CD8-positive, alpha-beta memory T cell (primary cell): ENCODE measurements around the gene CAPZB. TPM values are rescaled to one million over a fixed set of nuclear protein-coding genes. Genes with fewer than 3 reads are reported as not detected.

Experiments used
- CTCF ChIA-PET: fragments of 350-600 bp; sonication (Branson Sonifier 250); formaldehyde crosslinking; loops from one replicate; lab custom pipeline; 2021; ENCODE audit warnings: antibody characterized with exemption; lab: Charles Lee
- POLR2A ChIA-PET: fragments of 350-600 bp; sonication (Branson Sonifier 250); formaldehyde crosslinking; loops from one replicate; lab custom pipeline; 2021; ENCODE audit warnings: antibody characterized with exemption; lab: Charles Lee
- DNase-seq, 5 donors: peaks; one replicate each; pipeline versions ENCODE4 v3.0.0 to v3.0.0-alpha.2; 2020 to 2022; ENCODE audit warnings: mixed read lengths in 1 of 5
- H3K27ac ChIP-seq: one replicate; pipeline ENCODE4 v1.7.0; 2013; ENCODE audit warnings: low read depth, mild to moderate bottlenecking, low read length, moderate library complexity
- H3K27me3 ChIP-seq: 2 replicates; pipeline ENCODE4 v1.7.0; 2013; ENCODE audit warnings: low read length, mild to moderate bottlenecking; ENCODE audit not compliant: insufficient read depth, poor library complexity, severe bottlenecking
- H3K36me3 ChIP-seq: 2 replicates; pipeline ENCODE4 v1.7.0; 2013; ENCODE audit warnings: mild to moderate bottlenecking, low read length, moderate library complexity; ENCODE audit not compliant: insufficient read depth
- H3K4me1 ChIP-seq: 2 replicates; pipeline ENCODE4 v1.7.0; 2013; ENCODE audit warnings: mild to moderate bottlenecking, low read length, moderate library complexity; ENCODE audit not compliant: insufficient read depth
- H3K4me3 ChIP-seq: 2 replicates; pipeline ENCODE4 v1.7.0; 2013; ENCODE audit warnings: mild to moderate bottlenecking, low read length
- H3K9me3 ChIP-seq: 2 replicates; pipeline ENCODE4 v1.7.0; 2013; ENCODE audit warnings: mild to moderate bottlenecking, low read length
- H3K27ac Mint-ChIP-seq, 8 donors: one replicate each; pipeline ENCODE4 v1.8.0; 2020 to 2021; ENCODE audit warnings: mixed read lengths in 8 of 8, mild to moderate bottlenecking in 6 of 8, inconsistent platforms in 3 of 8, moderate library complexity in 3 of 8
- H3K27me3 Mint-ChIP-seq, 2 donors: one replicate each; pipeline ENCODE4 v1.8.0; 2020 to 2021; ENCODE audit warnings: mixed read lengths in 2 of 2, mild to moderate bottlenecking in 1 of 2, moderate library complexity in 1 of 2
- H3K36me3 Mint-ChIP-seq, 3 donors: one replicate each; pipeline ENCODE4 v1.8.0; 2020 to 2021; ENCODE audit warnings: mixed read lengths in 3 of 3, inconsistent platforms in 1 of 3, mild to moderate bottlenecking in 1 of 3
- H3K4me1 Mint-ChIP-seq, 3 donors: one replicate each; pipeline ENCODE4 v1.8.0; 2020 to 2021; ENCODE audit warnings: mixed read lengths in 3 of 3, inconsistent platforms in 1 of 3, mild to moderate bottlenecking in 1 of 3
- H3K4me3 Mint-ChIP-seq, 7 donors: one replicate each; pipeline ENCODE4 v1.8.0; 2020 to 2021; ENCODE audit warnings: mixed read lengths in 7 of 7, mild to moderate bottlenecking in 6 of 7, moderate library complexity in 4 of 7, inconsistent platforms in 2 of 7
- H3K9me3 Mint-ChIP-seq, 5 donors: one replicate each; pipeline ENCODE4 v1.8.0; 2020 to 2022; ENCODE audit warnings: mixed read lengths in 5 of 5, mild to moderate bottlenecking in 3 of 5, moderate library complexity in 2 of 5, inconsistent platforms in 1 of 5
- polyA plus RNA-seq: library from polyadenylated mRNA; unstranded; fragments of 300-500 nt; fragmentation: Illumina TruSeq; gene quantifications from one replicate; pipeline ENCODE4 v1.2.3, GENCODE V29; 2021
- total RNA-seq, 2 experiments: library from RNA; stranded (reverse); gene quantifications; one replicate each; pipeline ENCODE4 v1.2.3, GENCODE V29; 2021

CAPZB gene
- total and polyA plus RNA-seq, 3 experiments from 2014 or later = 284 to 540 (median 289) TPM

GRCh38 chr1:19495799-19496526 lies 10.6 kb upstream of the CAPZB start:
- Mint-ChIP-seq H3K27ac (peak overlapping the region in 4 of 8 donors; percentile 2 to 62 (median 44)), H3K4me3 (no peak overlapping the region), H3K4me1 (peaks cover 21 to 27% (median 24%) of the 10 kb centered on the region in 3 donors), H3K9me3 (no peaks in the 10 kb centered on the region), H3K27me3 (peaks cover 0 to 2% of the 10 kb centered on the region in 2 donors), H3K36me3 (peaks cover 0 to 3% (median 0%) of the 10 kb centered on the region in 3 donors)
- H3K4me1 ChIP-seq = no peaks in the 10 kb centered on the region
- no peaks in the 10 kb centered on the region for H3K27me3 ChIP-seq
- H3K4me3 ChIP-seq = no peak overlapping the region
- no peak for DNase-seq
- CTCF ChIA-PET = no interaction called here
- H3K27ac ChIP-seq = no peak overlapping the region
- POLR2A ChIA-PET = interaction anchor here (0.7 kb wide), 1 partner anchor 166 kb away, joined by 3 read pairs; no protein-coding TSS in a partner anchor
- no peaks in the 10 kb centered on the region for H3K9me3 ChIP-seq
- H3K36me3 ChIP-seq = no peaks in the 10 kb centered on the region

DNA sequence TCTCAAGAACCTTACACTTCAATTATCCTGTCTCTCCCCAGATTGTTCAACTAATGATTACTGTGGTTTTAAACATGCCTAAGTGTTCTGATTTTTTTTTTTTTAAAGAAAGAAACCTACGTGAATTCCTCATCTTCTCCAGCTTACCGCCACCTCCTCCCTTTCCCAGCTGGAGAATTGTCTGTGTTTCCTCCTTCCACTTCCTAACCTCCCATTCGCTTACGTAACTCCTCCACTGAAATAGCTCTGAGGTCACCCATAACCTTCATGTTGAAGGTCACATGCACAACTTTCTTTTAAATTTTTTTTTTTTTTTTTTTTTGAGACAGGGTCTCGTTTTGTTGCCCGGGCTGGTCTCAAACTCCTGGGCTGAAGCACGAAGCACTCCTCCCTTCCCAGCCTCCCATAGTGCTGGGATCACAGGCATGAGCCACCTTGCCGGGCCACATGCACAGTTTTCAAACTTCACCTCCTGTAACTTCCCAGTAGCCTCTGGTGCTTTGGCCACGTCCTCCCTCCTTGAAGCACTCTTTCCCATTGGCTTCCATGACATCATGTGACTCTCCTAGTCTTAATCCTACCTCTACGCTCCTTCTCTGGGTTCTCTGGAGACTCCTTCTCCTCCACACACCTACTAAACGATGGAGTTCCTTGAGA lies 9.8 kb upstream of the CAPZB start:
- Histone ChIP-seq H3K27ac (no peak overlapping the region), H3K9me3 (no peaks in the 10 kb centered on the region), H3K36me3 (no peaks in the 10 kb centered on the region), H3K27me3 (no peaks in the 10 kb centered on the region), H3K4me3 (no peak overlapping the region), H3K4me1 (no peaks in the 10 kb centered on the region)
- Mint-ChIP-seq H3K9me3 (no peaks in the 10 kb centered on the region), H3K36me3 (peaks cover 0 to 5% (median 0%) of the 10 kb centered on the region in 3 donors), H3K27ac (peak overlapping the region in 2 of 8 donors; percentile 2 to 50), H3K4me3 (no peak overlapping the region), H3K4me1 (peaks cover 21 to 27% (median 25%) of the 10 kb centered on the region in 3 donors), H3K27me3 (peaks cover 0 to 2% of the 10 kb centered on the region in 2 donors)
- DNase-seq = no peak
- ChIA-PET CTCF (no interaction called here), POLR2A (interaction anchor here (0.7 to 1.0 kb wide), 3 partner anchors 9 to 167 kb away, joined by 3 to 8 read pairs (median 7); no protein-coding TSS in a partner anchor)

GRCh38 chr1:19493547-19493946 lies 8.2 kb upstream of the CAPZB start:
- Mint-ChIP-seq H3K27me3 (peaks cover 0 to 2% of the 10 kb centered on the region in 2 donors), H3K27ac (peak overlapping the region in 1 of 8 donors; percentile 12), H3K4me3 (no peak overlapping the region), H3K36me3 (peaks cover 0 to 7% (median 0%) of the 10 kb centered on the region in 3 donors), H3K9me3 (no peaks in the 10 kb centered on the region), H3K4me1 (peaks cover 26 to 33% (median 32%) of the 10 kb centered on the region in 3 donors)
- Histone ChIP-seq H3K27ac (no peak overlapping the region), H3K36me3 (no peaks in the 10 kb centered on the region), H3K4me3 (no peak overlapping the region), H3K27me3 (no peaks in the 10 kb centered on the region), H3K4me1 (peaks cover 3% of the 10 kb centered on the region), H3K9me3 (no peaks in the 10 kb centered on the region)
- ChIA-PET CTCF (interaction anchor here (1.1 to 1.4 kb wide), 3 partner anchors 9 to 158 kb away, joined by 3 read pairs; no protein-coding TSS in a partner anchor), POLR2A (interaction anchor here (1.0 kb wide), 1 partner anchor 8 kb away, joined by 3 read pairs; the partner anchor contains the start of gene CAPZB)
- DNase-seq = no peak

DNA sequence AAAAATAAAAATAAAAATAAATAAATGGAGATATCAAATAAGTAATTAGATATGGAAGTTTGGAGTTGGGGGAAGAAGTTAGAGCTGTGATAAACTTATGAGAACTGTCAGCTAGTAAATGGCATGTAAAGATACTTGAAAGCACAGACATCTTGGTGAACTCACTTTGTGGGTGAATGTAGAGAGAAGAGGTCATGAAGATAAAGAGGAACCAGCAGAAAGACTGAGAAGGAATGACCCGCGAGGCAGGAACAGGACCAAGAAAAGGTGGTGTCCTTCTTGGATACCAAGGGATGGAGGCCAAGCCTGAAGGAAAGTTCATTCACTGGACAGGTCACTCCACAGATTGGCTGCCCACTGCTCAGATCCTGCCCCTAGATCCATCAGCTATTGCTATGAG lies 4.7 kb upstream of the CAPZB start:
- ChIA-PET POLR2A (no interaction called here), CTCF (interaction anchor here (1.5 to 1.7 kb wide), 2 partner anchors 92 to 99 kb away, joined by 5 to 6 read pairs; no protein-coding TSS in a partner anchor)
- Mint-ChIP-seq H3K27me3 (peaks cover 0 to 5% of the 10 kb centered on the region in 2 donors), H3K4me3 (no peak overlapping the region), H3K36me3 (peaks cover 0 to 5% (median 3%) of the 10 kb centered on the region in 3 donors), H3K27ac (peak overlapping the region in 1 of 8 donors; percentile 66), H3K9me3 (no peaks in the 10 kb centered on the region), H3K4me1 (peaks cover 37 to 46% (median 46%) of the 10 kb centered on the region in 3 donors)
- H3K36me3 ChIP-seq = no peaks in the 10 kb centered on the region
- H3K27ac ChIP-seq = no peak overlapping the region
- H3K4me3 ChIP-seq = no peak overlapping the region
- no peaks in the 10 kb centered on the region for H3K9me3 ChIP-seq
- H3K4me1 ChIP-seq = peaks cover 23% of the 10 kb centered on the region
- H3K27me3 ChIP-seq = no peaks in the 10 kb centered on the region
- DNase-seq = no peak

DNA sequence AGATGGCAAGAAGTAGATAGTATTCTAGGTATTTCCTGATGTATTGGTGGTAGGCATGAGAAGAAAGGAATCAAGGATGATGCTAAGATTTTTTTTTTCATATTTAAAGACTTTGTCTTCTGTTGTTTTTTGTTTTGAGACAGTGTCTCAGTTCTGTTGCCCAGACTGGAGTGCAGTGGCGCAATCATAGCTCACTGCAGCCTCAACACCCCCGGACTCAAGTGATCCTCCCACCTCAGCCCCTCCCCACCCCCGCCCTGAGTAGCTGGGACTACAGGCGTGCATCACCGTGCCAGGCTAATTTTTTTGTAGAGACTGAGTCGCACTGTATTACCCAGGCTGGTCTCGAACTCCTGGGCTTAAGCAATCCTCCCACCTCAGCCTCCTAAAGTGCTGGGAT lies 2.8 kb upstream of the CAPZB start:
- H3K4me3 Mint-ChIP-seq = peak overlapping the region in 2 of 7 donors; percentile 52 to 59
- POLR2A ChIA-PET = interaction anchor here (0.8 to 2.6 kb wide), 3 partner anchors 11 to 110 kb away, joined by 3 to 6 read pairs (median 5); no protein-coding TSS in a partner anchor
- DNase-seq = no peak
- no peaks in the 10 kb centered on the region for H3K9me3 Mint-ChIP-seq
- H3K27ac ChIP-seq = no peak overlapping the region
- peaks cover 0 to 5% of the 10 kb centered on the region in 2 donors for H3K27me3 Mint-ChIP-seq
- peaks cover 0 to 15% (median 8%) of the 10 kb centered on the region in 3 donors for H3K36me3 Mint-ChIP-seq
- CTCF ChIA-PET = interaction anchor here (0.7 to 10.5 kb wide), 11 partner anchors 11 to 147 kb away, joined by 3 to 93 read pairs (median 4); no protein-coding TSS in a partner anchor
- no peaks in the 10 kb centered on the region for H3K9me3 ChIP-seq
- H3K4me1 Mint-ChIP-seq = peaks cover 46 to 58% (median 56%) of the 10 kb centered on the region in 3 donors
- H3K4me1 ChIP-seq = peaks cover 36% of the 10 kb centered on the region
- no peak overlapping the region for H3K4me3 ChIP-seq
- peaks cover under 1% of the 10 kb centered on the region for H3K36me3 ChIP-seq
- H3K27ac Mint-ChIP-seq = peak overlapping the region; percentile 11 to 91 (median 80)
- no peaks in the 10 kb centered on the region for H3K27me3 ChIP-seq

DNA sequence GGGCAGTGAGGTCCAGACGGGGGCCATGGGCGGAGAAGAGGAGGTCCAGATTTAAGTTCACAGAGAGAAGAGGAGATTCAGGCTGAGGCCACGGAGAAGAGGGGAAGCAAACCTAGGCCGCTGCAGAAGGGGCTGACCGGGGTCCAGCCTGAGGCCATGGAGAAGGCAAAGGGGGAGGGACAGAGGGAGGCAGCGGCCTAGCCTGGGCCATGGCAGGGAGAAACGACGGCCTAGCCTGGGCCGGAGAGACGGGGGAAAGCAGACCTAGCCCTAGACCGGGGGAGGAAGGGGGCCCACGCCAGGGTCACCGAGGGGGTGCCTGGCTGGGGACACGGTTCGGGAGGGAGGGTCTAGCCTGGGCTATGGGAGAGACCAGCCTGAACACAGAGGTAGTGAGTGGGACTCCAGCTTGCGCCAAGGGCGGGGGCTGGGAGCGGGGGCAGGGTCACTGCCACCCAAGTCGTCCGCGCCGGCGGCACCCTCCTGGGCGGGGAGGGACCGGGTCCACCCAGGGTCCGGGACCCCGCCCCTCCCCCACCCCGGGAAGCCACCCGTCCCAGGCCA lies 459 bp downstream of the CAPZB start:
- ChIA-PET CTCF (interaction anchor here (1.5 to 10.5 kb wide), 2 partner anchors 17 to 97 kb away, joined by 4 to 93 read pairs; no protein-coding TSS in a partner anchor), POLR2A (interaction anchor here (0.5 to 2.0 kb wide), 12 partner anchors 8 to 159 kb away, joined by 3 to 13 read pairs (median 4); a partner anchor contains a TSS)
- Mint-ChIP-seq H3K27ac (peak overlapping the region; percentile 85 to 98 (median 96)), H3K4me1 (peaks cover 63 to 74% (median 73%) of the 10 kb centered on the region in 3 donors), H3K9me3 (no peaks in the 10 kb centered on the region), H3K36me3 (peaks cover 0 to 34% (median 11%) of the 10 kb centered on the region in 3 donors), H3K4me3 (peak overlapping the region; percentile 92 to 99 (median 94)), H3K27me3 (peaks cover 0 to 5% of the 10 kb centered on the region in 2 donors)
- Histone ChIP-seq H3K27ac (peak overlapping the region; percentile 88), H3K36me3 (peaks cover 8% of the 10 kb centered on the region), H3K27me3 (no peaks in the 10 kb centered on the region), H3K4me3 (peak overlapping the region; percentile 64), H3K9me3 (no peaks in the 10 kb centered on the region), H3K4me1 (peaks cover 69% of the 10 kb centered on the region)
- DNase-seq = no peak

DNA sequence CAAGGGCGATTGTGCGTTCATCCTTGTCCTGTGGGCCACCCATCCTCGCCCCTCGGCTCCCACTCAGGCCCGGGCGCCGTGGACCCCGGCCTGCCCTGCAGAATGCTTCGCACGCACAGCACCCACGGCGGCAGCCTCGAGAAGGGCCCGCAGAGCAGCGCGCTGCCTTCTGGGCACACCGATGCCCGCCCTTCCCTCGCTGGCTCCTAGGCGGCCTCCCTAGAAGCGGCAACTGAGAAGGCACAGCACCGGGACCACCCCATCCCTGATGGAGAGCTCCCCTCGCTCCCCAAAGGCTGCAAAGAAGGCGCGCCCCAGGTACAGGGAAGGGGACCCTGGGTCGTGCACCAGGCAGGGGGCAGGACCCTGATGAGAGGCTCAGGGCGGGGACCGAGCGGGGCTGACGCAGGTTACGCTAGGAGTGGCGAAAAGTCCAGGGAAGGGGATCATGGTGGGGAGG lies 971 bp downstream of the CAPZB start:
- Histone ChIP-seq H3K4me3 (peak overlapping the region; percentile 64), H3K36me3 (peaks cover 8% of the 10 kb centered on the region), H3K27me3 (no peaks in the 10 kb centered on the region), H3K27ac (peak overlapping the region; percentile 88), H3K4me1 (peaks cover 74% of the 10 kb centered on the region), H3K9me3 (no peaks in the 10 kb centered on the region)
- Mint-ChIP-seq H3K27me3 (peaks cover 0 to 5% of the 10 kb centered on the region in 2 donors), H3K27ac (peak overlapping the region; percentile 85 to 98 (median 96)), H3K36me3 (peaks cover 0 to 38% (median 10%) of the 10 kb centered on the region in 3 donors), H3K4me1 (peaks cover 68 to 78% (median 77%) of the 10 kb centered on the region in 3 donors), H3K9me3 (no peaks in the 10 kb centered on the region), H3K4me3 (peak overlapping the region; percentile 92 to 99 (median 94))
- peak in 1 of 5 donors; percentile 39 for DNase-seq
- ChIA-PET CTCF (interaction anchor here (1.1 to 10.5 kb wide), 4 partner anchors 16 to 98 kb away, joined by 4 to 93 read pairs (median 6); no protein-coding TSS in a partner anchor), POLR2A (interaction anchor here (0.6 to 1.5 kb wide), 8 partner anchors 7 to 146 kb away, joined by 3 to 9 read pairs (median 4); a partner anchor contains a TSS)
